RWPE1 (cell line): ENCODE measurements around the gene ESR1.

Experiments used
- CTCF ChIA-PET: fragments of 350-600 bp; sonication (Branson Sonifier 250); formaldehyde crosslinking; extraction: SDS; loops from one replicate; lab custom pipeline; 2021; lab: Yijun Ruan, JAX
- POLR2A ChIA-PET: fragments of 400-600 bp; formaldehyde crosslinking; extraction: SDS; loops from one replicate; lab custom pipeline; 2020; ENCODE audit warnings: antibody characterized with exemption; ENCODE audit not compliant: low non-redundant PET; lab: Yijun Ruan, JAX
- DNase-seq: peaks from one replicate; pipeline ENCODE4 v3.0.0; 2012; ENCODE audit warnings: low spot score
- H3K27ac ChIP-seq: fragments of 450-650 bp; 2 replicates; pipeline ENCODE4 v1.5.1; 2017
- CTCF ChIP-seq: fragments of 450-650 bp; conservative IDR thresholded peaks from 2 replicates; pipeline ENCODE4 v1.5.1; 2017; ENCODE audit warnings: low read depth, mild to moderate bottlenecking

ESR1 gene

GRCh38 chr6:152146385-152146784, 338.9 kb downstream of the ESR1 start:
- H3K27ac ChIP-seq, result no peak overlapping the region
- CTCF ChIA-PET, result interaction anchor here (0.6 kb wide), 1 partner anchor 370 kb away, joined by 8 read pairs; no protein-coding TSS in a partner anchor
- POLR2A ChIA-PET, result no interaction called here
- TF ChIP-seq CTCF, result no peak
- no peak for DNase-seq

- no peak overlapping the region for H3K27ac ChIP-seq
- POLR2A ChIA-PET, result no interaction called here
- TF ChIP-seq CTCF, result no peak
- CTCF ChIA-PET, result no interaction called here
- DNase-seq, result no peak
Measured at GRCh38 chr6:152147269-152147668, 339.8 kb downstream of the ESR1 start.

GRCh38 chr6:152148412-152148811, 340.9 kb downstream of the ESR1 start:
- H3K27ac ChIP-seq, result no peak overlapping the region
- CTCF ChIA-PET, result interaction anchor here (0.6 to 1.6 kb wide), 3 partner anchors 15 to 94 kb away, joined by 3 to 5 read pairs (median 4); no protein-coding TSS in a partner anchor
- DNase-seq, result no peak
- POLR2A ChIA-PET, result no interaction called here
- no peak for TF ChIP-seq CTCF

DNA sequence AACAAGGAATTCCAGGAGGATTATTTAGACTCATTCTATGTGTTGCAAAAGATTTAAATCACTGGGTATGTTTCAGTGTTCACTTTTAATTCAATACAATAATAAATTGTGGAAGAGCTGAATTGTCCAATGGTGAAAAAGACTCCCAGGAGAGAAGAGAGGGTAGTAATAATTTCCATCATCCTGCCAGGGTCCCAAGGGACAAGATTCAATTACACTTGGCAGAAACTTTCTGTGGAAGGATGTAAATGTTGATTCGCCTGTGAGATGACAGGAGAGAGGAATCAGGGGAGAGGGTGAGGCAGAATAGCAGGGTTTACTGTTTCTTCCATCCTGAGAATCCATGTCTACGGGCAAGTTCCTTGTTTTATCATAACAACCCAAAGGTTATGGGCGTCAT, 342.7 kb downstream of the ESR1 start:
- POLR2A ChIA-PET, result no interaction called here
- H3K27ac ChIP-seq, result no peak overlapping the region
- DNase-seq, result no peak
- CTCF ChIA-PET, result no interaction called here
- no peak for TF ChIP-seq CTCF

- POLR2A ChIA-PET, result no interaction called here
- no peak for TF ChIP-seq CTCF
- DNase-seq, result no peak
- CTCF ChIA-PET, result no interaction called here
- no peak overlapping the region for H3K27ac ChIP-seq
Measured at GRCh38 chr6:152151920-152152319, 344.4 kb downstream of the ESR1 start.

- TF ChIP-seq CTCF, result no peak
- POLR2A ChIA-PET, result no interaction called here
- DNase-seq, result no peak
- H3K27ac ChIP-seq, result no peak overlapping the region
- CTCF ChIA-PET, result interaction anchor here (0.6 kb wide), 1 partner anchor 1004 kb away, joined by 3 read pairs; no protein-coding TSS in a partner anchor
Measured at GRCh38 chr6:152154559-152155356, 347.3 kb downstream of the ESR1 start.
